Measurements from ENCODE around the gene LRFN3.

GRCh38 chr19:35899547-35900214 lies 36.5 kb upstream of the LRFN3 start:
- TF ChIP-seq TAF1 (IDR thresholded peaks at IDR 0.05; ENCODE audit: low read depth, low read length) = no peak
- no peak for TF ChIP-seq POU2F2 (IDR thresholded peaks at IDR 0.05; ENCODE audit: low read depth, low read length)
- TF ChIP-seq POLR2AphosphoS5 (IDR thresholded peaks at IDR 0.05; ENCODE audit: low read depth, low read length) = peak; percentile 21; the same call in 1 of the 2 replicates
- TF ChIP-seq POLR2A (IDR thresholded peaks at IDR 0.05; ENCODE audit: low read depth, low read length) = no peak
- no peak for TF ChIP-seq SPI1 (IDR thresholded peaks at IDR 0.05; ENCODE audit: low read depth, low read length)
